Thyroid gland (tissue), 4 donors: ENCODE results near the gene UBE2Q1. TPM values are rescaled to one million over a fixed set of nuclear protein-coding genes. Genes with fewer than 3 reads are reported as not detected.

Experiments
- DNase-seq, 2 donors: peaks; one replicate each; pipeline ENCODE4 v3.0.0-alpha.2; 2019
- H3K27ac ChIP-seq, 3 donors: fragments of 200-600 bp; sonication (generic); 1 replicate in 2 of 3; 2 replicates in 1 of 3; pipeline ENCODE4 v1.5.1; 2016 to 2019; ENCODE audit warnings: mild to moderate bottlenecking in 1 of 3, moderate library complexity in 1 of 3
- H3K27me3 ChIP-seq: fragments of 200-600 bp; sonication (generic); one replicate; pipeline ENCODE4 v1.5.1; 2019
- H3K36me3 ChIP-seq, 2 donors: fragments of 200-600 bp; sonication (generic); one replicate each; pipeline ENCODE4 v1.5.1; 2016 to 2019
- H3K4me1 ChIP-seq, 2 donors: fragments of 200-600 bp; sonication (generic); one replicate each; pipeline ENCODE4 v1.5.1; 2017 to 2019
- H3K4me3 ChIP-seq, 3 donors: fragments of 200-600 bp; sonication (generic); replicated peaks in 1 of 3; 1 replicate in 2 of 3; 2 replicates in 1 of 3; pipeline ENCODE4 v1.5.1; 2016; ENCODE audit warnings: mild to moderate bottlenecking in 1 of 3
- H3K9me3 ChIP-seq: fragments of 200-600 bp; sonication (generic); one replicate; pipeline ENCODE4 v1.5.1; 2017
- POLR2A ChIP-seq, 2 donors: fragments of 450-650 bp; IDR thresholded peaks; one replicate each; pipeline ENCODE4 v1.6.1; 2017; ENCODE audit warnings: antibody characterized with exemption in 2 of 2, mild to moderate bottlenecking in 2 of 2, moderate library complexity in 1 of 2
- WGBS, 2 donors: methylation state at CpG; one replicate each; pipeline ENCODE4 v1.1.5; 2017; 5-methylcytosine and 5-hydroxymethylcytosine counted together
- intact Hi-C: fragments of 100-400 bp; cut with DNase I; formaldehyde crosslinking; loops from one replicate; pipeline ENCODE4 v1.15.1; 2023
- total RNA-seq, 4 donors: library from RNA; depleted of rRNA; stranded (reverse); fragments of >200 nt; gene quantifications; one replicate each; pipeline ENCODE4 v1.2.3, GENCODE V29; 2016
- TF ChIP-seq, protein P1 (sequence below), 6 experiments: fragments of 200-600 bp in 3 of 6; fragments of 450-650 bp in 3 of 6; sonication (generic) in 3 of 6; IDR thresholded peaks; one replicate each; pipeline ENCODE4 v1.5.1; 2016 to 2019; ENCODE audit warnings: antibody characterized with exemption in 6 of 6, mild to moderate bottlenecking in 2 of 6, inconsistent platforms in 1 of 6, moderate library complexity in 1 of 6

UBE2Q1 gene
- total RNA-seq, 4 donors from 2014 or later: 24.5 to 61.3 (median 28.7) TPM

DNA sequence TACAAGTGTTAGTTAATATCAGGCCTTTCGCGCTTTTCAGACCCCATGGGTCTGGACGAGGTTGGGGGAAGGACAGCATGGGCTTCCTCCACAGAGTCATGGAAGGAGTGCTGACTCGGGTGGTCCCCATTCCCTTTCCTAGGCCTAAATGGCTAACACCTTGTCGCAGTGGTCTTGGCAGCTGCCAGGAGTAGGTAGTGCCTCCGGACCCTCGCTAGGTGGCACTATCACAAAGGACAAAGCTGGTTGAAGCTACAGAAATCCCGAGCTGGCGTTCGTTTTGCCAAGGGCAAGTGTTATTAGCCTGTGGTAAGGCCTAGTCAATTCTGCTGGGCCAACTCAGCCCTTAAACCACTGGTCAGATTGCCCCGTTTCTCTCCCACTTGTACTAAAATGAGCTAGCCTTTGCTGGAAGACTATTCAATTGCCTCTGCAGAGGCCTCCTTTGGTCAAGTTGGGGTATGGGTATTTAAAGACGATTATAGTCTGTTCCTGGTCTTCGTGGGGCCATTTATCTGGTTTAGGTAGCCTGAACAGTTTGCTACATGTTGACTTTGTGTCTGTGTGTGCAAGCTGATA lies 1.1 kb upstream of the UBE2Q1 start:
- Histone ChIP-seq H3K36me3 (peaks cover 9 to 11% of the 10 kb centered on the region in 2 donors), H3K27me3 (no peaks in the 10 kb centered on the region), H3K4me3 (peak overlapping the region in 2 of 3 donors; percentile 33 to 38), H3K27ac (peak overlapping the region; percentile 76 to 89 (median 83)), H3K9me3 (no peaks in the 10 kb centered on the region), H3K4me1 (peaks cover 20 to 28% of the 10 kb centered on the region in 2 donors)
- TF ChIP-seq POLR2A (IDR thresholded peaks at IDR 0.05): no peak
- TF ChIP-seq, protein P1, sequence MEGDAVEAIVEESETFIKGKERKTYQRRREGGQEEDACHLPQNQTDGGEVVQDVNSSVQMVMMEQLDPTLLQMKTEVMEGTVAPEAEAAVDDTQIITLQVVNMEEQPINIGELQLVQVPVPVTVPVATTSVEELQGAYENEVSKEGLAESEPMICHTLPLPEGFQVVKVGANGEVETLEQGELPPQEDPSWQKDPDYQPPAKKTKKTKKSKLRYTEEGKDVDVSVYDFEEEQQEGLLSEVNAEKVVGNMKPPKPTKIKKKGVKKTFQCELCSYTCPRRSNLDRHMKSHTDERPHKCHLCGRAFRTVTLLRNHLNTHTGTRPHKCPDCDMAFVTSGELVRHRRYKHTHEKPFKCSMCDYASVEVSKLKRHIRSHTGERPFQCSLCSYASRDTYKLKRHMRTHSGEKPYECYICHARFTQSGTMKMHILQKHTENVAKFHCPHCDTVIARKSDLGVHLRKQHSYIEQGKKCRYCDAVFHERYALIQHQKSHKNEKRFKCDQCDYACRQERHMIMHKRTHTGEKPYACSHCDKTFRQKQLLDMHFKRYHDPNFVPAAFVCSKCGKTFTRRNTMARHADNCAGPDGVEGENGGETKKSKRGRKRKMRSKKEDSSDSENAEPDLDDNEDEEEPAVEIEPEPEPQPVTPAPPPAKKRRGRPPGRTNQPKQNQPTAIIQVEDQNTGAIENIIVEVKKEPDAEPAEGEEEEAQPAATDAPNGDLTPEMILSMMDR (IDR thresholded peaks at IDR 0.05): peak; percentile 84 to 97 (median 91)
- DNase-seq: peak; percentile 87 to 89
- WGBS, 2 donors: 14 to 15% methylated on average over 13 of the region's 13 CpGs
- intact Hi-C loops: loop anchor here (5.0 to 10.0 kb wide), 3 partner anchors 198 to 505 kb away; partner anchors contain the start of gene EFNA4

DNA sequence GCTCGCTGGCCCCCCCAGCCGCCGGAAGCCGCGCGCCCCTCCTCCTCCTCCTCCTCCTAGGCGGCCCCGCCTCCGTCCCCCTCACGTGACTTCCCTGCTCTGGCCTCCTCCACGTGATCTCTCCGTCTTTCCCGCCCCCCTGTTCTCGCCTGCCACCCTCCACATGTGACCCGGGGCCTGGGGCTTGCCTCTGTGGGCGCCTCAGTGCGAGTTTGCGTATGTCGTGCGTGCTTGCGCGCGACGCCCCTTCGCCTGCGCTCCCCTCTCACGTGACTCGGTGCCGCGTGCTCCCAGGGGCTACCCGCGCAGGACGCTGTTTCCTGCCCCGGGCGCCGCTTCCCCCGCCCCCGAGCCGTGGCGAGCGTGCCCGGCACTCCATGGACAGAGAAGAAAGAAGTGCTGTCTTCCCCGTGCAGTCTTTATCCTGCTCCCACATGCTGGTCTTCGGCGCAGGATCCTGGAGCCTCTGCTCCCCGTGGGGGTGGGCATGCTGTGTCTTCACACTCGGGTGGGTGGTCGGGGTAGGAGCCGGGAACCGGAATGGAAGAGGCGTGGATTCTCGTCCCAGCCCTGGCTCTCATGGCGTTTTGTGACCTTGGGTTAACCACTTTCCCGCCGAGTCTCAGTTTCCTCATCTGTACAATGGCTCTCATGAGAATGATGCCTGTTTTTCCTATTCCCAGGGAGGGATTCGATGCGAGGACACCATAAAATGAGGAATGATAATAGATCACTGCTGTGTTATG lies 431 bp upstream of the UBE2Q1 start:
- intact Hi-C loops: no loop called here
- peak overlapping the region; percentile 76 to 89 (median 83) for H3K27ac ChIP-seq

DNA sequence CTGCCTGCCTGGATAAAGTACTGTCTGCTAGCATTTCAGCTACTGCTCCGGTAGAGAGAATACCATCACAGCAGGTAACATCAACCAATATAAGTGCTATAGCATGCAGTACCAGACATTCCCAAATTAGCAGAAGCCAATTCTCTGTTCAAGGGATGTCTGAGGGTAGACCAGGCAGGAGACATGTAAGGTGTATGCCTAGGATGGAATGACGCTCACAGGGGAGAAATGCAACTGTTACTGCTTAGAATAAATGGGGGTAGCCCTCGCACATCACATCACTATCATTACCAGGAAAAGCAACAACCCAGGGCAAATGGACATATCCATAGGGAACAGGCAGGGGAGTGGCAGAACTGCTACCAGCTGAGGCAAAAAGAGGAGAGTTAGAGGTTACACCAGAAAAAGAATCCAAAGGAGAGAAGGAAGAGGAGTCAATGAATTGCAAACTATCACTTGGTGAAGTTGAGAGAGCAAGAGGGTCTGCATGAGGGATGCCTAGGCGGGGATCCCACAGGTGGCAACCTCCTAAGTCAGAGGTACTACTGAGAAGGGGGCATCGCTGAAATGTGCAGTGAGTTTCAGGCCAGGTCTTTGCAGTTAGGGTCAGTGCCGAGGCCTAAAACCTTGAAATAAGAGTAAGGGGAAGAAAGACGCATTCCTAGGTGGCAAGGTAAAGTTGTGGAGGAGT lies 1.1 kb downstream of the UBE2Q1 start:
- H3K27me3 ChIP-seq: no peaks in the 10 kb centered on the region
- no peak for TF ChIP-seq POLR2A (IDR thresholded peaks at IDR 0.05)
- TF ChIP-seq, protein P1 (IDR thresholded peaks at IDR 0.05): no peak
- DNase-seq: no peak
- 16 to 18% methylated on average over 7 of the region's 7 CpGs for WGBS, 2 donors
- intact Hi-C loops: no loop called here
- H3K9me3 ChIP-seq: no peaks in the 10 kb centered on the region
- peaks cover 30 to 33% of the 10 kb centered on the region in 2 donors for H3K36me3 ChIP-seq
- peak overlapping the region in 1 of 3 donors; percentile 73 for H3K27ac ChIP-seq
- H3K4me1 ChIP-seq: peaks cover 20 to 29% of the 10 kb centered on the region in 2 donors
- H3K4me3 ChIP-seq: peak overlapping the region; percentile 11 to 84 (median 69)

More for the DNA sequence above, 431 bp upstream of the UBE2Q1 start:
- Histone ChIP-seq H3K27me3 (no peaks in the 10 kb centered on the region), H3K36me3 (peaks cover 15 to 18% of the 10 kb centered on the region in 2 donors), H3K4me3 (peak overlapping the region; percentile 33 to 55 (median 38)), H3K9me3 (no peaks in the 10 kb centered on the region), H3K4me1 (peaks cover 20 to 28% of the 10 kb centered on the region in 2 donors)
- WGBS, 2 donors: 0 to 1% methylated on average over 26 to 31 of the region's 57 CpGs
- TF ChIP-seq, protein P1 (IDR thresholded peaks at IDR 0.05): no peak
- peak in 1 of 2 donors; percentile 65 for TF ChIP-seq POLR2A (IDR thresholded peaks at IDR 0.05)
- DNase-seq: peak; percentile 99

DNA sequence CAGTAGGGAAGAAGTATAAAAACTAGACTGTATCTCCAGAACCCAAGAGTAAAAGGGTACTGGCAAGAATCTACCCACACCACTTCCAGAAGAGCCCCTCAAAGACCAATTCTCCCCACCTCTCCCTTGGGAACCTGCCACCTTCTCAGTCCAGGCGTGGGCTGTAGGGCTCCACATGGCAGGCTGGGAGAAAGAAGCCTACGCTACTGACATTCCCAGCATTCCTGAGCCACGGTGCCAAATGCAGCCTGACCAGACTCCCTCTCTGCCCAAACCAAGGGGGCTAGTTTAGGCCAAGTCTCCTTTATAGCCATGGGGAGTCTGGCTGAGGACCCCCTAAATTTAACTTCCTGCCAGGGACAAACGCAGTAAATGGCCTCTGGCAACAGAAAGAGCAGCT lies 2.0 kb downstream of the UBE2Q1 start:
- peaks cover 28 to 38% of the 10 kb centered on the region in 2 donors for H3K4me1 ChIP-seq
- H3K27me3 ChIP-seq: no peaks in the 10 kb centered on the region
- peak; percentile 57 to 62 for DNase-seq
- H3K9me3 ChIP-seq: no peaks in the 10 kb centered on the region
- H3K36me3 ChIP-seq: peaks cover 40 to 41% of the 10 kb centered on the region in 2 donors
- H3K4me3 ChIP-seq: peak overlapping the region in 2 of 3 donors; percentile 21 to 84
- no peak for TF ChIP-seq POLR2A (IDR thresholded peaks at IDR 0.05)
- TF ChIP-seq, protein P1 (IDR thresholded peaks at IDR 0.05): no peak
- WGBS, 2 donors: 14 to 22% methylated on average over 3 to 4 of the region's 4 CpGs
- intact Hi-C loops: no loop called here
- H3K27ac ChIP-seq: peak overlapping the region in 1 of 3 donors; percentile 73
